ENCODE measurements around the gene DMD.

DNA sequence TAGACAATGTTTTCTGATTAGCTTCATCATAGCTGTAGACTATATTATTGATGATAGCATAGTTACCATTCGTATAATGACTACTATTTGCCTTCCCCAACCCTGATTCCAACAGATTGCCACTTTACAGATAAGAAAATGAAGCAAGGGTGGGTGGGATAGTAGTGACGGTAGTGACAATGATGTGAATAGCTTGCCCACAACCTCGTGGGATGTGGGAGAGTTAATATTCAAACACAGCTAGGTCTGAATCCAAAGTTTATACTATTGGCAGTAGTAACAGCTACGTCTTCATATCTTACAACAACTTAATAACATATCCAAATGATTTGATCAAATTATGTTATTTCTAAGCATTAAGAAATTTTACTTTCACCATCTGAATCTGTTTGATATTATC is 1372.7 kb downstream of the DMD start:
- TF ChIP-seq, protein P1, sequence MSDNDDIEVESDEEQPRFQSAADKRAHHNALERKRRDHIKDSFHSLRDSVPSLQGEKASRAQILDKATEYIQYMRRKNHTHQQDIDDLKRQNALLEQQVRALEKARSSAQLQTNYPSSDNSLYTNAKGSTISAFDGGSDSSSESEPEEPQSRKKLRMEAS (IDR thresholded peaks at IDR 0.05; ENCODE audit: low read depth, low read length), result no peak
- TF ChIP-seq, protein P2, sequence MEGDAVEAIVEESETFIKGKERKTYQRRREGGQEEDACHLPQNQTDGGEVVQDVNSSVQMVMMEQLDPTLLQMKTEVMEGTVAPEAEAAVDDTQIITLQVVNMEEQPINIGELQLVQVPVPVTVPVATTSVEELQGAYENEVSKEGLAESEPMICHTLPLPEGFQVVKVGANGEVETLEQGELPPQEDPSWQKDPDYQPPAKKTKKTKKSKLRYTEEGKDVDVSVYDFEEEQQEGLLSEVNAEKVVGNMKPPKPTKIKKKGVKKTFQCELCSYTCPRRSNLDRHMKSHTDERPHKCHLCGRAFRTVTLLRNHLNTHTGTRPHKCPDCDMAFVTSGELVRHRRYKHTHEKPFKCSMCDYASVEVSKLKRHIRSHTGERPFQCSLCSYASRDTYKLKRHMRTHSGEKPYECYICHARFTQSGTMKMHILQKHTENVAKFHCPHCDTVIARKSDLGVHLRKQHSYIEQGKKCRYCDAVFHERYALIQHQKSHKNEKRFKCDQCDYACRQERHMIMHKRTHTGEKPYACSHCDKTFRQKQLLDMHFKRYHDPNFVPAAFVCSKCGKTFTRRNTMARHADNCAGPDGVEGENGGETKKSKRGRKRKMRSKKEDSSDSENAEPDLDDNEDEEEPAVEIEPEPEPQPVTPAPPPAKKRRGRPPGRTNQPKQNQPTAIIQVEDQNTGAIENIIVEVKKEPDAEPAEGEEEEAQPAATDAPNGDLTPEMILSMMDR (IDR thresholded peaks at IDR 0.05; ENCODE audit: low read depth, low read length), result no peak
- TF ChIP-seq POLR2A (IDR thresholded peaks at IDR 0.05; ENCODE audit: extremely low read depth, insufficient read length) (no peak), MYC (IDR thresholded peaks at IDR 0.05; ENCODE audit: low read depth, low read length) (no peak)

Data from NB4 (cell line).